NT2/D1 (cell line): ENCODE results near the gene TEKT5.

ENCODE experiments used
- SUZ12 ChIP-seq: IDR thresholded peaks from 2 replicates; pipeline ENCODE4 v1.6.1; 2011; ENCODE audit not compliant: insufficient read length, insufficient read depth; ENCODE audit errors: extremely low read depth
- ZNF274 ChIP-seq: IDR thresholded peaks from 2 replicates; pipeline ENCODE4 v1.6.1; 2011; ENCODE audit warnings: mild to moderate bottlenecking, low read depth, low read length

DNA sequence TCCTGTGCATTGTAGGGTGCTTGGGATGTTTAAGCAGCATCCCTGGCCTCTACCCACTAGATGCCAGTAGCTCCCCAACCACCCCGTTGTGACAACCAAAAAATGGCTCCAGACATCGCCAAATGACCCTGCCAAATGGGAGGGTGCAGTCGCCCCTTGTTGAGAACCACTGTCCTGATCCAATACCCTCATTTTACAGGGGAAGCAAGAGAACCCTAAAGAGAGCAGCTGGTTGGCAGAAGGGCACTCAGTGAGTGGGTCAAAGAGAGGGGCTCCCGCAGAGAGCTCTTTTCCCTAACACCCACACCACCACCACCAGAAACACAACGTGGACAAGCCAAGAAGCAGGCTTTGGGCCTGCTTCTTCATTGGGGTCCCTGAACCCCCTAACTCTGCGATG, 18.4 kb downstream of the TEKT5 start:
- TF ChIP-seq ZNF274 (no peak), SUZ12 (no peak)
